ENCODE results near the gene MPRIP. TPM values are rescaled to one million over a fixed set of nuclear protein-coding genes. Genes with fewer than 3 reads are reported as not detected.

The MPRIP gene
- total RNA-seq, 1 donor from 2014 or later = 392 TPM

DNA sequence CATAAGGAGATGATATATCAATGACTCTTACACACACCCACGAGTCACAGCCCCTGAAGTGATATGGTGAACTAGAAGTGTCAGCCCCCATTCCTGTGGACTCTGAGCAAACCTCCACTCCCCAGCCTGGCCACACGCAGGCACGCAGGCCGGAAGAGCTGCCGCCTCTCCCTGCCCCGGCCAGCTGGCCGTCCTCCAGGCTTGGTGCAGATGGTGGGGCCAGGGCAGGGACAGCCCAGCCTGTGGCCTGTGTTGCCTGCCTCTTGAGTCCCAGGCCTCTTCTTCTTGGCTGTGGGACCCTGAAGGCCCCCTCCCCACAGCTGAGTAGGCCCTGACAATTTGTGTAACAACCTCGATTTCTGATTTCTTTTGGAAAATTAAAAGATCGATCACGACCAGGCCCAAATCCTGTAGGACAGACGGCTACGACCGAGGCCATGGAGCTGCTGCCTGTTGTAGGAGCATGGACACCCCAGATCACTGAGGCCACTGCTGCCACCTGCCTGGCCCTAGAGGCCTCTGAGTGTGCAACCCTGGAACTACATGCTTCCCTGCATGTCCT lies 10.0 kb upstream of the MPRIP start:
- Mint-ChIP-seq H3K4me1 (ENCODE audit: unreplicated experiment) (peaks cover 17% of the 10 kb centered on the region), H3K9me3 (ENCODE audit: unreplicated experiment) (no peaks in the 10 kb centered on the region), H3K36me3 (ENCODE audit: low read depth, unreplicated experiment) (no peaks in the 10 kb centered on the region), H3K27ac (ENCODE audit: unreplicated experiment) (no peak overlapping the region), H3K27me3 (ENCODE audit: unreplicated experiment) (peaks cover 9% of the 10 kb centered on the region), H3K4me3 (ENCODE audit: unreplicated experiment) (no peak overlapping the region)
- TF ChIP-seq, protein P1, sequence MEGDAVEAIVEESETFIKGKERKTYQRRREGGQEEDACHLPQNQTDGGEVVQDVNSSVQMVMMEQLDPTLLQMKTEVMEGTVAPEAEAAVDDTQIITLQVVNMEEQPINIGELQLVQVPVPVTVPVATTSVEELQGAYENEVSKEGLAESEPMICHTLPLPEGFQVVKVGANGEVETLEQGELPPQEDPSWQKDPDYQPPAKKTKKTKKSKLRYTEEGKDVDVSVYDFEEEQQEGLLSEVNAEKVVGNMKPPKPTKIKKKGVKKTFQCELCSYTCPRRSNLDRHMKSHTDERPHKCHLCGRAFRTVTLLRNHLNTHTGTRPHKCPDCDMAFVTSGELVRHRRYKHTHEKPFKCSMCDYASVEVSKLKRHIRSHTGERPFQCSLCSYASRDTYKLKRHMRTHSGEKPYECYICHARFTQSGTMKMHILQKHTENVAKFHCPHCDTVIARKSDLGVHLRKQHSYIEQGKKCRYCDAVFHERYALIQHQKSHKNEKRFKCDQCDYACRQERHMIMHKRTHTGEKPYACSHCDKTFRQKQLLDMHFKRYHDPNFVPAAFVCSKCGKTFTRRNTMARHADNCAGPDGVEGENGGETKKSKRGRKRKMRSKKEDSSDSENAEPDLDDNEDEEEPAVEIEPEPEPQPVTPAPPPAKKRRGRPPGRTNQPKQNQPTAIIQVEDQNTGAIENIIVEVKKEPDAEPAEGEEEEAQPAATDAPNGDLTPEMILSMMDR (IDR thresholded peaks at IDR 0.05; ENCODE audit: unreplicated experiment) = no peak
- no peak for DNase-seq (ENCODE audit: low spot score)

DNA sequence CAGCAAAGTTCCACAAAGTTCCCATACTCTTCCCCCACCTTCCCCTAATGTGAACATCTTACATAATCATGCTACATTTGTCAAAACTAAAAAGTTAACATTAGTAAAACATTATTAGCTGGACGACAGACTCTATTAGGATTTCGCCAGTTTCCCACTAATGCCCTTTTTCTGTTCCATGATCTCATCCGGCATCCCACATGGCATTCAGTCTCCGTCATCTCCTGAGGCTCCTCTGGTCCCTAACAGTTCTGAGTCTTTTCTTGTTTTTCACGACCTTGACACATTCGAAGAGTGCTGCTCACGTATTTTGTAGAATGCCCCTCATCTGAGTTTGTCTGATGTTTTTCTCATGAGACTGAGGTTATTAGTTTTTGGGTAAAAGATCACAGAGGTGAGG lies 8.8 kb upstream of the MPRIP start:
- H3K4me3 Mint-ChIP-seq (ENCODE audit: unreplicated experiment) = no peak overlapping the region
- peaks cover 17% of the 10 kb centered on the region for H3K4me1 Mint-ChIP-seq (ENCODE audit: unreplicated experiment)
- H3K36me3 Mint-ChIP-seq (ENCODE audit: low read depth, unreplicated experiment) = no peaks in the 10 kb centered on the region
- TF ChIP-seq, protein P1 (IDR thresholded peaks at IDR 0.05; ENCODE audit: unreplicated experiment) = no peak
- H3K27ac Mint-ChIP-seq (ENCODE audit: unreplicated experiment) = no peak overlapping the region
- no peak for DNase-seq (ENCODE audit: low spot score)
- H3K27me3 Mint-ChIP-seq (ENCODE audit: unreplicated experiment) = peaks cover 9% of the 10 kb centered on the region
- no peaks in the 10 kb centered on the region for H3K9me3 Mint-ChIP-seq (ENCODE audit: unreplicated experiment)

DNA sequence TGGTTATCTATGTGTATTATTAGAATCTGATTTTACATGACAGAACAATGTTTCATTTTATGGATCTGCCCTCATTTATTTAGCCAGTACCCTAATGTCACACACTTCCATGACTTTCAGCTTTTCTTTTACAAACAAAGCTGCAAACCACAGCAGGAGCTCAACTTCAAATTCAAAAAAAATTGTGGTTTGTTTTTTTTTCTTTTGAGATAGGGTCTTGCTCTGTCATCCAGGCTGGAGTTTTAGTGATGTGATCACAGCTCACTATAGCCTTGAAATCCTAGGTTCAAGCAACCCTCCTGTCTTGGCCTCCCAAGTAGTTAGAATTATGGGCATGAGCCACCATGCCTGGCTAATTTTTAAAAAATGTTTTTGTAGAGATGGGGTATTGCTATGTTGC lies 8.2 kb upstream of the MPRIP start:
- no peaks in the 10 kb centered on the region for H3K36me3 Mint-ChIP-seq (ENCODE audit: low read depth, unreplicated experiment)
- DNase-seq (ENCODE audit: low spot score) = no peak
- H3K9me3 Mint-ChIP-seq (ENCODE audit: unreplicated experiment) = no peaks in the 10 kb centered on the region
- TF ChIP-seq, protein P1 (IDR thresholded peaks at IDR 0.05; ENCODE audit: unreplicated experiment) = no peak
- peaks cover 17% of the 10 kb centered on the region for H3K4me1 Mint-ChIP-seq (ENCODE audit: unreplicated experiment)
- no peak overlapping the region for H3K27ac Mint-ChIP-seq (ENCODE audit: unreplicated experiment)
- peaks cover 10% of the 10 kb centered on the region for H3K27me3 Mint-ChIP-seq (ENCODE audit: unreplicated experiment)
- H3K4me3 Mint-ChIP-seq (ENCODE audit: unreplicated experiment) = no peak overlapping the region

DNA sequence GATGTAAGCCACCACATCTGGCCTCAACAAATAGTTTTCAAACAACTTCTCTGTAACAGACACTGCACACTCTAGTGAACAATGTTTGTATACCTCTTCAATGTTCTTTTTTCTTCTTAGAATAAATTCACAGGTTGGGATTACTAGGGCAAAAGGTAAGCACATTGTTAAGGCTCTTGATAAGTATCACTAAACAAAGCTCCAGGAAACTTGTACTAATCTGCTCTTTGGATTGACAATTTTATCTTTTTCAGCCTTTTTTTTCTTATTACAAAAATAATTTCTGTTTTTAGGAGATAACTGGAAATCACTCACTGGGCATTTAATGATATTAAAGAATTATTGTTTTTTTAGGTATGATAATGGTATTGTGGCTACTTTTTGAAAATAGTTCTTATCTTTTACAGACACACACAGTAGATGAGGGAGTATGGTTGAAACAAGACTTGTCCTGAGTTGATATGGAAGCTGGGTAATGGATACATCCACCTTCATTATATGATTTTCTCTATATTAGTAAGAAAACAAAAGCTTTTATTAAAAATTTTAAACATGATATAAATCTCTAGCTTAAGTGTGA lies 7.7 kb upstream of the MPRIP start:
- peaks cover 8% of the 10 kb centered on the region for H3K27me3 Mint-ChIP-seq (ENCODE audit: unreplicated experiment)
- H3K36me3 Mint-ChIP-seq (ENCODE audit: low read depth, unreplicated experiment) = peaks cover 3% of the 10 kb centered on the region
- no peak for DNase-seq (ENCODE audit: low spot score)
- H3K27ac Mint-ChIP-seq (ENCODE audit: unreplicated experiment) = no peak overlapping the region
- TF ChIP-seq, protein P1 (IDR thresholded peaks at IDR 0.05; ENCODE audit: unreplicated experiment) = no peak
- H3K4me3 Mint-ChIP-seq (ENCODE audit: unreplicated experiment) = no peak overlapping the region
- H3K4me1 Mint-ChIP-seq (ENCODE audit: unreplicated experiment) = peaks cover 11% of the 10 kb centered on the region
- H3K9me3 Mint-ChIP-seq (ENCODE audit: unreplicated experiment) = no peaks in the 10 kb centered on the region

DNA sequence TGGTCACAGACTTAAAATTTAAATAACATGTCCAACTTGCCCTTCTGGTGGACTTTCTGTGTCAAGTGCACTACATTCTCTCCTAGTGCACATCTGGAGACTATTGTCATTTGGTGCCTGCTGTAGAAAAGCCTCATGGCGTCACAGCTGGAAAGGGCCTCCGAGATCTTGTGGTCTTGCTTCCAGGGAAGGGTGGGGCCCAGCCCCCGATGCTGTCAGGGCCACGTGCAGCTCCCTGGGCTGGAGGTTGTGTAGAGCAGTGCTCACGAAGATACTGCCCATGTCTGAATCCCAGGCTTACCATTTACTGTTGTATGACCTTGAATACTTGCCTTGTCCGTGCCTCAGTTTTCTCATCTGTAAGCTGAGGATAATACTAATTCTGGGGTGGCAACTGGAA lies 6.8 kb upstream of the MPRIP start:
- DNase-seq (ENCODE audit: low spot score) = no peak
- Mint-ChIP-seq H3K4me1 (ENCODE audit: unreplicated experiment) (peaks cover 3% of the 10 kb centered on the region), H3K27ac (ENCODE audit: unreplicated experiment) (no peak overlapping the region), H3K27me3 (ENCODE audit: unreplicated experiment) (peaks cover 6% of the 10 kb centered on the region), H3K4me3 (ENCODE audit: unreplicated experiment) (no peak overlapping the region), H3K9me3 (ENCODE audit: unreplicated experiment) (no peaks in the 10 kb centered on the region), H3K36me3 (ENCODE audit: low read depth, unreplicated experiment) (peaks cover 9% of the 10 kb centered on the region)
- TF ChIP-seq, protein P1 (IDR thresholded peaks at IDR 0.05; ENCODE audit: unreplicated experiment) = no peak
